Islet of Langerhans (tissue), 1 donor: ENCODE data around the gene BEST4.
A peak's percentile ranks its signal among the peaks of the same experiment; 100 is the strongest.
"Not testable (repeated sequence)": the region's sequence is repeated elsewhere in the genome, so short reads cannot be mapped to it uniquely, and the experiment has no call there.

Experiments used
- FAIRE-seq: peaks from one replicate; lab custom pipeline; 2011; peaks lifted over from hg19 to GRCh38; lab: Jason Lieb, UNC

Gene BEST4

GRCh38 chr1:44819196-44819607 lies 31.2 kb upstream of the BEST4 start:
- peak; percentile 36 for FAIRE-seq

GRCh38 chr1:44817771-44818495 lies 30.0 kb upstream of the BEST4 start:
- no peak for FAIRE-seq

GRCh38 chr1:44817307-44817706 lies 29.3 kb upstream of the BEST4 start:
- no peak for FAIRE-seq

GRCh38 chr1:44815926-44816325 lies 28.0 kb upstream of the BEST4 start:
- FAIRE-seq: not testable (repeated sequence)

- FAIRE-seq: no peak
These were observed 25.0 kb upstream of the BEST4 start for GRCh38 chr1:44812822-44813543.

- no peak for FAIRE-seq
These were observed 23.3 kb upstream of the BEST4 start for GRCh38 chr1:44811234-44811633.

- FAIRE-seq: not testable (repeated sequence)
These were observed 22.8 kb upstream of the BEST4 start for GRCh38 chr1:44810762-44811105.

- FAIRE-seq: no peak
These were observed 22.3 kb upstream of the BEST4 start for GRCh38 chr1:44810101-44810761.

GRCh38 chr1:44808938-44809917 lies 21.3 kb upstream of the BEST4 start:
- no peak for FAIRE-seq

- no peak for FAIRE-seq
These were observed 20.3 kb upstream of the BEST4 start, which contains the start of gene BTBD19 for GRCh38 chr1:44808063-44808937. BTBD19 (plus strand) TSS chr1:44808523; CDS start chr1:44808821, 298 bp downstream.

GRCh38 chr1:44807364-44808062 lies 19.5 kb upstream of the BEST4 start:
- FAIRE-seq: peak; percentile 79

GRCh38 chr1:44806704-44807363 lies 18.9 kb upstream of the BEST4 start, which contains the start of gene DYNLT4:
DYNLT4 (minus strand) TSS chr1:44807351; CDS start chr1:44806668, 683 bp downstream.
- FAIRE-seq: no peak

- FAIRE-seq: no peak
These were observed 18.2 kb upstream of the BEST4 start for GRCh38 chr1:44806025-44806703.

GRCh38 chr1:44805311-44806024 lies 17.5 kb upstream of the BEST4 start:
- FAIRE-seq: no peak

- FAIRE-seq: no peak
These were observed 15.5 kb upstream of the BEST4 start for GRCh38 chr1:44803312-44804095.

GRCh38 chr1:44803062-44803311 lies 15.0 kb upstream of the BEST4 start:
- FAIRE-seq: no peak

- no peak for FAIRE-seq
These were observed 14.5 kb upstream of the BEST4 start for GRCh38 chr1:44802306-44803061.
